ENCODE measurements around the gene GUCD1. TPM values are rescaled to one million over a fixed set of nuclear protein-coding genes. Genes with fewer than 3 reads are reported as not detected.

Gene GUCD1
- total RNA-seq, 1 experiment from 2014 or later: 87.4 TPM

- Histone ChIP-seq H3K4ac (ENCODE audit: low read depth, low read length) (no peak overlapping the region), H4K91ac (ENCODE audit: insufficient read length, low read depth, low read length) (no peak overlapping the region), H3K23ac (ENCODE audit: insufficient read length, low read depth, low read length) (no peak overlapping the region), H4K8ac (replicated peaks; ENCODE audit: insufficient read length, low read depth, low read length) (no peak overlapping the region), H2AK5ac (ENCODE audit: insufficient read length, low read length) (no peak overlapping the region), H3K4me2 (ENCODE audit: insufficient read depth, insufficient read length, low read length) (no peak overlapping the region), H3K9me3 (ENCODE audit: control insufficient read depth, low read depth, low read length) (no peaks in the 10 kb centered on the region), H2BK120ac (ENCODE audit: low read depth, low read length, poor library complexity, severe bottlenecking) (no peak overlapping the region), H3K4me1 (ENCODE audit: insufficient read depth, low read length) (no peaks in the 10 kb centered on the region; the same call in 1 of the 2 replicates), H2BK15ac (ENCODE audit: low read depth, low read length) (no peak overlapping the region), H3K23me2 (ENCODE audit: insufficient read length, low read depth, low read length, poor library complexity, severe bottlenecking) (no peaks in the 10 kb centered on the region), H4K5ac (ENCODE audit: insufficient read length, low read depth, low read length) (no peak overlapping the region), H3K27ac (ENCODE audit: insufficient read length, low read depth, low read length) (no peak overlapping the region), H3K79me2 (ENCODE audit: insufficient read depth, low read length) (no peaks in the 10 kb centered on the region), H3K79me1 (ENCODE audit: insufficient read depth, low read depth, low read length, poor library complexity, severe bottlenecking) (no peaks in the 10 kb centered on the region), H3K56ac (ENCODE audit: insufficient read length, low read depth, low read length) (no peak overlapping the region), H2AFZ (ENCODE audit: low read length) (no peak overlapping the region), H3T11ph (ENCODE audit: low read length) (no peak overlapping the region), H3K18ac (ENCODE audit: insufficient read length, low read depth, low read length) (no peak overlapping the region), H3K14ac (ENCODE audit: insufficient read depth, low read length) (no peak overlapping the region), H2BK12ac (ENCODE audit: insufficient read length, low read depth, low read length) (no peak overlapping the region), H2BK20ac (ENCODE audit: low read depth, low read length, poor library complexity, severe bottlenecking) (no peak overlapping the region), H3K27me3 (ENCODE audit: insufficient read depth, low read length) (no peaks in the 10 kb centered on the region), H2BK5ac (ENCODE audit: insufficient read length, low read length) (no peak overlapping the region), H3K9ac (ENCODE audit: extremely low read depth, insufficient read length, low read length) (no peak overlapping the region), H4K20me1 (ENCODE audit: control insufficient read depth, insufficient read depth, insufficient read length) (no peaks in the 10 kb centered on the region)
- WGBS (ENCODE audit: extremely low coverage, insufficient read length, low lambda C conversion rate): no CpG with 5 or more reads among the region's 2 CpGs
- Mint-ChIP-seq H3K36me3 (ENCODE audit: insufficient read depth in 1 of 3, low read depth in 3 of 3) (no peaks in the 10 kb centered on the region), H3K4me1 (peaks cover 13 to 18% of the 10 kb centered on the region in 2 experiments), H3K27ac (no peak overlapping the region), H3K9me3 (no peaks in the 10 kb centered on the region), H3K27me3 (ENCODE audit: low read depth) (no peaks in the 10 kb centered on the region; the same call in 1 of the 2 replicates), H3K4me3 (no peak overlapping the region)
- no peak for DNase-seq
- TF ChIP-seq CTCF (conservative IDR thresholded peaks at IDR 0.05): no peak
Measured at GRCh38 chr22:24523873-24524272, 31.1 kb downstream of the GUCD1 start.
